Measurements from ENCODE around the gene TRAM2. TPM values are rescaled to one million over a fixed set of nuclear protein-coding genes. Genes with fewer than 3 reads are reported as not detected.

Gene TRAM2
- total and polyA plus RNA-seq, 4 donors, result 7.3 to 20.3 (median 13.0) TPM

GRCh38 chr6:52587001-52587400 lies 10.1 kb upstream of the TRAM2 start:
- WGBS, result 96% methylated on average over 3 of the region's 3 CpGs
- Histone ChIP-seq H3K27me3 (ENCODE audit: control insufficient read depth in 4 of 4, insufficient read depth in 4 of 4, low read length in 3 of 4) (no peaks in the 10 kb centered on the region), H3K4me3 (ENCODE audit: low read depth in 1 of 3, low read length in 3 of 3) (no peak overlapping the region), H3K9ac (ENCODE audit: low read depth in 1 of 2, low read length in 2 of 2) (no peak overlapping the region), H3K27ac (ENCODE audit: low read depth in 1 of 2, low read length in 2 of 2) (no peak overlapping the region), H3K4me1 (ENCODE audit: control insufficient read depth in 4 of 4, insufficient read depth in 4 of 4, low read length in 3 of 4) (peaks cover 6 to 23% (median 18%) of the 10 kb centered on the region in 4 donors), H3K36me3 (ENCODE audit: control insufficient read depth in 4 of 4, insufficient read depth in 3 of 4, low read depth in 1 of 4, low read length in 3 of 4) (peaks cover 0 to 7% (median 2%) of the 10 kb centered on the region in 4 donors), H3K9me3 (ENCODE audit: control insufficient read depth in 4 of 4, low read length in 3 of 4) (no peaks in the 10 kb centered on the region)
- no peak for TF ChIP-seq HNF4G (IDR thresholded peaks at IDR 0.05)
- no peak for TF ChIP-seq FOXA1 (IDR thresholded peaks at IDR 0.05)
- TF ChIP-seq YY1 (IDR thresholded peaks at IDR 0.05), result no peak
- TF ChIP-seq FOXA2 (IDR thresholded peaks at IDR 0.05), result no peak
- no peak for TF ChIP-seq EGR1 (IDR thresholded peaks at IDR 0.05; ENCODE audit: low read depth in 2 of 2)
- no peak for TF ChIP-seq RXRA (IDR thresholded peaks at IDR 0.05)
- TF ChIP-seq, protein P1, sequence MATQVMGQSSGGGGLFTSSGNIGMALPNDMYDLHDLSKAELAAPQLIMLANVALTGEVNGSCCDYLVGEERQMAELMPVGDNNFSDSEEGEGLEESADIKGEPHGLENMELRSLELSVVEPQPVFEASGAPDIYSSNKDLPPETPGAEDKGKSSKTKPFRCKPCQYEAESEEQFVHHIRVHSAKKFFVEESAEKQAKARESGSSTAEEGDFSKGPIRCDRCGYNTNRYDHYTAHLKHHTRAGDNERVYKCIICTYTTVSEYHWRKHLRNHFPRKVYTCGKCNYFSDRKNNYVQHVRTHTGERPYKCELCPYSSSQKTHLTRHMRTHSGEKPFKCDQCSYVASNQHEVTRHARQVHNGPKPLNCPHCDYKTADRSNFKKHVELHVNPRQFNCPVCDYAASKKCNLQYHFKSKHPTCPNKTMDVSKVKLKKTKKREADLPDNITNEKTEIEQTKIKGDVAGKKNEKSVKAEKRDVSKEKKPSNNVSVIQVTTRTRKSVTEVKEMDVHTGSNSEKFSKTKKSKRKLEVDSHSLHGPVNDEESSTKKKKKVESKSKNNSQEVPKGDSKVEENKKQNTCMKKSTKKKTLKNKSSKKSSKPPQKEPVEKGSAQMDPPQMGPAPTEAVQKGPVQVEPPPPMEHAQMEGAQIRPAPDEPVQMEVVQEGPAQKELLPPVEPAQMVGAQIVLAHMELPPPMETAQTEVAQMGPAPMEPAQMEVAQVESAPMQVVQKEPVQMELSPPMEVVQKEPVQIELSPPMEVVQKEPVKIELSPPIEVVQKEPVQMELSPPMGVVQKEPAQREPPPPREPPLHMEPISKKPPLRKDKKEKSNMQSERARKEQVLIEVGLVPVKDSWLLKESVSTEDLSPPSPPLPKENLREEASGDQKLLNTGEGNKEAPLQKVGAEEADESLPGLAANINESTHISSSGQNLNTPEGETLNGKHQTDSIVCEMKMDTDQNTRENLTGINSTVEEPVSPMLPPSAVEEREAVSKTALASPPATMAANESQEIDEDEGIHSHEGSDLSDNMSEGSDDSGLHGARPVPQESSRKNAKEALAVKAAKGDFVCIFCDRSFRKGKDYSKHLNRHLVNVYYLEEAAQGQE (IDR thresholded peaks at IDR 0.05), result no peak
- TF ChIP-seq CTCF (IDR thresholded peaks at IDR 0.05; ENCODE audit: low read depth, low read length, missing input control), result no peak
- no peak for TF ChIP-seq JUND (IDR thresholded peaks at IDR 0.05)
- TF ChIP-seq GABPA (IDR thresholded peaks at IDR 0.05 in 1 of 2, conservative IDR thresholded peaks at IDR 0.05 in 1 of 2), result no peak
- TF ChIP-seq, protein P2, sequence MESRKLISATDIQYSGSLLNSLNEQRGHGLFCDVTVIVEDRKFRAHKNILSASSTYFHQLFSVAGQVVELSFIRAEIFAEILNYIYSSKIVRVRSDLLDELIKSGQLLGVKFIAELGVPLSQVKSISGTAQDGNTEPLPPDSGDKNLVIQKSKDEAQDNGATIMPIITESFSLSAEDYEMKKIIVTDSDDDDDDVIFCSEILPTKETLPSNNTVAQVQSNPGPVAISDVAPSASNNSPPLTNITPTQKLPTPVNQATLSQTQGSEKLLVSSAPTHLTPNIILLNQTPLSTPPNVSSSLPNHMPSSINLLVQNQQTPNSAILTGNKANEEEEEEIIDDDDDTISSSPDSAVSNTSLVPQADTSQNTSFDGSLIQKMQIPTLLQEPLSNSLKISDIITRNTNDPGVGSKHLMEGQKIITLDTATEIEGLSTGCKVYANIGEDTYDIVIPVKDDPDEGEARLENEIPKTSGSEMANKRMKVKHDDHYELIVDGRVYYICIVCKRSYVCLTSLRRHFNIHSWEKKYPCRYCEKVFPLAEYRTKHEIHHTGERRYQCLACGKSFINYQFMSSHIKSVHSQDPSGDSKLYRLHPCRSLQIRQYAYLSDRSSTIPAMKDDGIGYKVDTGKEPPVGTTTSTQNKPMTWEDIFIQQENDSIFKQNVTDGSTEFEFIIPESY (IDR thresholded peaks at IDR 0.05), result no peak
- TF ChIP-seq RAD21 (IDR thresholded peaks at IDR 0.05), result no peak
- TF ChIP-seq SP1 (IDR thresholded peaks at IDR 0.05), result no peak
- DNase-seq (ENCODE audit: low spot score), result no peak

GRCh38 chr6:52584203-52584602 lies 7.3 kb upstream of the TRAM2 start:
- TF ChIP-seq JUND (IDR thresholded peaks at IDR 0.05) (no peak), YY1 (IDR thresholded peaks at IDR 0.05) (no peak), HNF4A (conservative IDR thresholded peaks at IDR 0.05) (no peak), NR2F2 (IDR thresholded peaks at IDR 0.05) (no peak), FOXA1 (IDR thresholded peaks at IDR 0.05) (no peak), MAX (IDR thresholded peaks at IDR 0.05) (no peak), GABPA (IDR thresholded peaks at IDR 0.05 in 1 of 2, conservative IDR thresholded peaks at IDR 0.05 in 1 of 2) (no peak), FOXA2 (IDR thresholded peaks at IDR 0.05) (no peak), RXRA (IDR thresholded peaks at IDR 0.05) (no peak), HNF4G (IDR thresholded peaks at IDR 0.05) (no peak), TAF1 (conservative IDR thresholded peaks at IDR 0.05) (no peak), RAD21 (IDR thresholded peaks at IDR 0.05) (no peak), SP1 (IDR thresholded peaks at IDR 0.05) (no peak)
- TF ChIP-seq, protein P2 (IDR thresholded peaks at IDR 0.05), result no peak
- TF ChIP-seq, protein P1 (IDR thresholded peaks at IDR 0.05), result no peak
- WGBS, result over 99% methylated on average over 3 of the region's 3 CpGs
- no peaks in the 10 kb centered on the region for H3K9me3 ChIP-seq (ENCODE audit: control insufficient read depth in 4 of 4, low read length in 3 of 4)
- peaks cover 3 to 8% (median 6%) of the 10 kb centered on the region in 4 donors for H3K4me1 ChIP-seq (ENCODE audit: control insufficient read depth in 4 of 4, insufficient read depth in 4 of 4, low read length in 3 of 4)
- peaks cover 0 to 7% (median 4%) of the 10 kb centered on the region in 4 donors for H3K36me3 ChIP-seq (ENCODE audit: control insufficient read depth in 4 of 4, insufficient read depth in 3 of 4, low read depth in 1 of 4, low read length in 3 of 4)
- no peaks in the 10 kb centered on the region for H3K27me3 ChIP-seq (ENCODE audit: control insufficient read depth in 4 of 4, insufficient read depth in 4 of 4, low read length in 3 of 4)
- no peak overlapping the region for H3K27ac ChIP-seq (ENCODE audit: low read depth in 1 of 2, low read length in 2 of 2)
- no peak overlapping the region for H3K9ac ChIP-seq (ENCODE audit: low read depth in 1 of 2, low read length in 2 of 2)
- no peak for DNase-seq (ENCODE audit: low spot score)
- no peak overlapping the region for H3K4me3 ChIP-seq (ENCODE audit: low read depth in 1 of 3, low read length in 3 of 3)

Data from liver (tissue), 9 donors.